HepG2 (cell line): Measurements from ENCODE around the gene SRCAP. TPM values are rescaled to one million over a fixed set of nuclear protein-coding genes. Genes with fewer than 3 reads are reported as not detected.

ENCODE experiments used
- ATAC-seq: fragments of 200-7000 bp; cut with Tn5 transposase; 3 replicates; pipeline ENCODE4 v1.9.1; 2020; ENCODE audit warnings: mild to moderate bottlenecking, moderate library complexity
- BruUV-seq: library from RNA; stranded (reverse); fragments of 400-500 nt; replicated peaks from 2 replicates; lab custom pipeline; 2021; lab: Mats Ljungman, UMichigan
- CTCF ChIA-PET: fragments of 300-600 bp; formaldehyde crosslinking; extraction: SDS; loops from one replicate; lab custom pipeline; 2021; ENCODE audit warnings: low total read pairs, inconsistent platforms, low intra/inter-chr PET ratio; lab: Yijun Ruan, JAX
- POLR2A ChIA-PET: fragments of 350-600 bp; sonication (Branson Sonifier 250); formaldehyde crosslinking; loops from one replicate; lab custom pipeline; 2020; ENCODE audit warnings: antibody characterized with exemption, inconsistent platforms; lab: Yijun Ruan, JAX
- DNase-seq: peaks from one replicate; pipeline ENCODE4 v3.0.0-alpha.2; 2015; ENCODE audit warnings: low spot score
- FAIRE-seq: peaks from 3 replicates; lab custom pipeline; 2011; peaks lifted over from hg19 to GRCh38; lab: Jason Lieb, UNC
- H2AFZ ChIP-seq: one replicate; pipeline ENCODE4 v1.6.1; 2011; ENCODE audit warnings: low read length, inconsistent platforms
- H3K27ac ChIP-seq: fragments of 300-600 bp; 3 replicates; pipeline ENCODE4 v1.8.0; 2011; ENCODE audit warnings: mixed run types, mild to moderate bottlenecking, mixed read lengths, low read length, inconsistent platforms; ENCODE audit not compliant: insufficient read depth; ENCODE audit errors: extremely low read length
- H3K27me3 ChIP-seq, 2 experiments: fragments of 200-600 bp in 1 of 2; 2 replicates in 1 of 2; 3 replicates in 1 of 2; pipeline versions ENCODE4 v1.6.0 to v1.8.0; 2011; ENCODE audit warnings: low read length in 2 of 2, mild to moderate bottlenecking in 2 of 2, moderate library complexity in 2 of 2, inconsistent platforms in 1 of 2; ENCODE audit not compliant: insufficient read depth in 2 of 2, control insufficient read depth in 1 of 2
- H3K36me3 ChIP-seq, 2 experiments: fragments of 200-600 bp in 1 of 2; replicated peaks in 1 of 2; 2 replicates in 1 of 2; 3 replicates in 1 of 2; pipeline versions ENCODE4 v1.5.1 to v1.8.0; 2011; ENCODE audit warnings: low read length in 2 of 2, inconsistent platforms in 1 of 2; ENCODE audit not compliant: insufficient read depth in 2 of 2, control insufficient read depth in 1 of 2
- H3K4me1 ChIP-seq: 2 replicates; pipeline ENCODE4 v1.5.1; 2012; ENCODE audit warnings: low read length, inconsistent platforms; ENCODE audit not compliant: insufficient read depth
- H3K4me2 ChIP-seq: 2 replicates; pipeline ENCODE4 v1.6.0; 2011; ENCODE audit warnings: low read depth, low read length, inconsistent platforms
- H3K4me3 ChIP-seq, 3 experiments: fragments of 200-600 bp in 1 of 3; sonication (generic), shearing (Covaris generic) in 1 of 3; replicated peaks in 1 of 3; 2 replicates each; pipeline ENCODE4 v1.5.1; 2011 to 2016; ENCODE audit warnings: low read length in 3 of 3, inconsistent platforms in 2 of 3, low read depth in 2 of 3, mild to moderate bottlenecking in 2 of 3, control low read depth in 1 of 3, mixed read lengths in 1 of 3; ENCODE audit not compliant: insufficient read depth in 1 of 3
- H3K79me2 ChIP-seq: one replicate; pipeline ENCODE4 v1.6.1; 2011; ENCODE audit warnings: low read length, inconsistent platforms; ENCODE audit not compliant: insufficient read depth
- H3K9ac ChIP-seq: 2 replicates; pipeline ENCODE4 v1.6.0; 2011; ENCODE audit warnings: mild to moderate bottlenecking, low read depth, low read length, inconsistent platforms; ENCODE audit not compliant: insufficient read depth
- H3K9me3 ChIP-seq: 2 replicates; pipeline ENCODE4 v1.5.1; 2012; ENCODE audit warnings: mild to moderate bottlenecking, low read length
- H4K20me1 ChIP-seq: 2 replicates; pipeline ENCODE4 v1.6.0; 2011; ENCODE audit warnings: inconsistent platforms, mild to moderate bottlenecking, low read length, moderate library complexity; ENCODE audit not compliant: insufficient read depth
- SIN3B ChIP-seq: fragments of 150-350 bp; IDR thresholded peaks from 2 replicates; pipeline ENCODE4 v1.6.1; 2014; ENCODE audit warnings: low read length
- SNRNP70 ChIP-seq: fragments of 200-400 bp; formaldehyde crosslinking; IDR thresholded peaks from 2 replicates; pipeline ENCODE4 v1.6.1; 2017; ENCODE audit warnings: mild to moderate bottlenecking, low read depth, low read length, moderate library complexity
- SP4 ChIP-seq: sonication (generic); formaldehyde crosslinking; IDR thresholded peaks from 2 replicates; pipeline ENCODE4 v1.8.1; 2023; ENCODE audit warnings: mild to moderate bottlenecking, missing genetic modification reagents
- ZNF253 ChIP-seq: sonication (generic); formaldehyde crosslinking; IDR thresholded peaks from 2 replicates; pipeline ENCODE4 v1.8.0; 2022; ENCODE audit warnings: mild to moderate bottlenecking, missing genetic modification reagents, borderline replicate concordance
- ZNF260 ChIP-seq: sonication (generic); formaldehyde crosslinking; IDR thresholded peaks from 2 replicates; pipeline ENCODE4 v1.4.0; 2020; ENCODE audit warnings: missing genetic modification reagents, low read depth, mild to moderate bottlenecking, borderline replicate concordance
- WGBS: methylation state at CpG from one replicate; pipeline ENCODE4 v1.1.6; 2017; ENCODE audit warnings: low lambda C conversion rate; 5-methylcytosine and 5-hydroxymethylcytosine counted together
- in situ Hi-C: cut with HindIII; loops from 2 replicates; pipeline ENCODE4 v1.10.0; 2017; ENCODE audit warnings: low pct_unique_long_range_greater_than_20kb; ENCODE audit not compliant: extremely low pct_ligation_motif_present
- intact Hi-C: fragments of 100-400 bp; cut with micrococcal nuclease; formaldehyde crosslinking; loops from one replicate; pipeline ENCODE4 v1.10.0; 2022; ENCODE audit not compliant: unreplicated experiment
- polyA plus RNA-seq, 8 experiments: library from polyadenylated mRNA; depleted of rRNA in 3 of 8; stranded (reverse) in 7 of 8; unstranded in 1 of 8; fragments of >200 nt; fragmentation: Illumina TruSeq in 4 of 8; extraction: Trizol in 4 of 8; gene quantifications; 2 replicates each; pipeline versions ENCODE4 v1.2.1 to v1.2.3, GENCODE V29; 2011 to 2016; ENCODE audit warnings: low read depth in 4 of 8, missing spikeins in 1 of 8, mixed read lengths in 1 of 8; ENCODE audit not compliant: insufficient read depth in 1 of 8
- total RNA-seq, 5 experiments: library from RNA; depleted of rRNA; stranded (reverse); fragments of >200 nt; fragmentation: Illumina TruSeq; extraction: Trizol; gene quantifications; 2 replicates each; pipeline ENCODE4 v1.2.3, GENCODE V29; 2016; ENCODE audit warnings: low read depth in 1 of 5
- TF ChIP-seq, protein P1 (sequence below): sonication (generic); formaldehyde crosslinking; IDR thresholded peaks from 2 replicates; pipeline ENCODE4 v1.9.0; 2021; ENCODE audit warnings: missing genetic modification reagents, borderline replicate concordance
- TF ChIP-seq, protein P2 (sequence below): sonication (generic); formaldehyde crosslinking; IDR thresholded peaks from 2 replicates; pipeline ENCODE4 v1.5.0; 2020; ENCODE audit warnings: missing genetic modification reagents
- TF ChIP-seq, protein P3 (sequence below): IDR thresholded peaks from 2 replicates; pipeline ENCODE4 v1.6.1; 2016; ENCODE audit warnings: missing biosample characterization, missing genetic modification reagents, low read depth
- TF ChIP-seq, protein P4 (sequence below): sonication (generic); formaldehyde crosslinking; IDR thresholded peaks from 2 replicates; pipeline ENCODE4 v1.4.0; 2020; ENCODE audit warnings: missing genetic modification reagents
- TF ChIP-seq, protein P5 (sequence below): sonication (generic); formaldehyde crosslinking; IDR thresholded peaks from 2 replicates; pipeline ENCODE4 v1.5.0; 2020; ENCODE audit warnings: missing genetic modification reagents
- TF ChIP-seq, protein P6 (sequence below): sonication (generic); formaldehyde crosslinking; IDR thresholded peaks from 2 replicates; pipeline ENCODE4 v1.4.0; 2020; ENCODE audit warnings: low read depth, mild to moderate bottlenecking, missing genetic modification reagents
- TF ChIP-seq, protein P7 (sequence below): sonication (generic); formaldehyde crosslinking; IDR thresholded peaks from 2 replicates; pipeline ENCODE4 v1.8.1; 2023; ENCODE audit warnings: missing genetic modification reagents, inconsistent platforms, borderline replicate concordance

SRCAP gene
- total and polyA plus RNA-seq, 2 of the 13 experiments (the other 11 are each of a cell fraction or from before 2014, with no cell fraction given): 4.9 to 9.0 TPM

DNA sequence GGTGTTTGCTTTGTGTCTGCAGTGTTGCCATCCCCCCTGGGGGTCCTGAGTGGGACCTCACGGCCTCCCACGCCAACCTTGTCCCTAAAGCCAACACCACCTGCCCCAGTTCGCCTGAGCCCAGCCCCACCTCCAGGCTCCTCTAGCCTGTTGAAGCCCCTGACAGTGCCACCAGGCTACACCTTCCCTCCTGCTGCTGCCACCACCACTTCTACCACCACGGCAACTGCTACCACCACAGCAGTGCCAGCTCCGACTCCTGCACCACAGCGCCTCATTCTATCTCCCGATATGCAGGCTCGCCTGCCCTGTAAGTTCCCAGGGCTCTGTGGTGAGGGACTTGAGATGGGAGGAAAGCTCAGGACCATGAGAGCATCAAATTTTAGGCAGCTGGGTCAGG lies 22.2 kb downstream of the SRCAP start:
- no TSS peak for BruUV-seq
- H4K20me1 ChIP-seq: no peaks in the 10 kb centered on the region; the same call in 1 of the 2 replicates
- CTCF ChIA-PET: no interaction called here
- DNase-seq (no peak), ATAC-seq (no peak), FAIRE-seq (no peak)
- POLR2A ChIA-PET: interaction anchor here (0.9 kb wide), 1 partner anchor 26 kb away, joined by 4 read pairs; no protein-coding TSS in a partner anchor
- 98% methylated on average over 6 of the region's 8 CpGs for WGBS
- in situ Hi-C loops (no loop called here), intact Hi-C loops (no loop called here)
- no peaks in the 10 kb centered on the region for H3K27me3 ChIP-seq
- H3K4me1 ChIP-seq: peaks cover 8% of the 10 kb centered on the region
- no peak overlapping the region for H3K9ac ChIP-seq
- H3K9me3 ChIP-seq: no peaks in the 10 kb centered on the region
- no peak overlapping the region for H3K4me2 ChIP-seq
- peaks cover 68 to 94% of the 10 kb centered on the region in 2 experiments for H3K36me3 ChIP-seq
- no peak overlapping the region for H3K4me3 ChIP-seq
- no peak overlapping the region for H2AFZ ChIP-seq
- no peak overlapping the region for H3K27ac ChIP-seq
- TF ChIP-seq SNRNP70 (no peak), ZNF253 (CRISPR knock-in tag) (no peak), SP4 (CRISPR knock-in tag) (no peak), SIN3B (no peak), ZNF260 (no peak)
- TF ChIP-seq, protein P1, sequence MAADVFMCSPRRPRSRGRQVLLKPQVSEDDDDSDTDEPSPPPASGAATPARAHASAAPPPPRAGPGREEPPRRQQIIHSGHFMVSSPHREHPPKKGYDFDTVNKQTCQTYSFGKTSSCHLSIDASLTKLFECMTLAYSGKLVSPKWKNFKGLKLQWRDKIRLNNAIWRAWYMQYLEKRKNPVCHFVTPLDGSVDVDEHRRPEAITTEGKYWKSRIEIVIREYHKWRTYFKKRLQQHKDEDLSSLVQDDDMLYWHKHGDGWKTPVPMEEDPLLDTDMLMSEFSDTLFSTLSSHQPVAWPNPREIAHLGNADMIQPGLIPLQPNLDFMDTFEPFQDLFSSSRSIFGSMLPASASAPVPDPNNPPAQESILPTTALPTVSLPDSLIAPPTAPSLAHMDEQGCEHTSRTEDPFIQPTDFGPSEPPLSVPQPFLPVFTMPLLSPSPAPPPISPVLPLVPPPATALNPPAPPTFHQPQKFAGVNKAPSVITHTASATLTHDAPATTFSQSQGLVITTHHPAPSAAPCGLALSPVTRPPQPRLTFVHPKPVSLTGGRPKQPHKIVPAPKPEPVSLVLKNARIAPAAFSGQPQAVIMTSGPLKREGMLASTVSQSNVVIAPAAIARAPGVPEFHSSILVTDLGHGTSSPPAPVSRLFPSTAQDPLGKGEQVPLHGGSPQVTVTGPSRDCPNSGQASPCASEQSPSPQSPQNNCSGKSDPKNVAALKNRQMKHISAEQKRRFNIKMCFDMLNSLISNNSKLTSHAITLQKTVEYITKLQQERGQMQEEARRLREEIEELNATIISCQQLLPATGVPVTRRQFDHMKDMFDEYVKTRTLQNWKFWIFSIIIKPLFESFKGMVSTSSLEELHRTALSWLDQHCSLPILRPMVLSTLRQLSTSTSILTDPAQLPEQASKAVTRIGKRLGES (CRISPR knock-in tag): no peak
- TF ChIP-seq, protein P2, sequence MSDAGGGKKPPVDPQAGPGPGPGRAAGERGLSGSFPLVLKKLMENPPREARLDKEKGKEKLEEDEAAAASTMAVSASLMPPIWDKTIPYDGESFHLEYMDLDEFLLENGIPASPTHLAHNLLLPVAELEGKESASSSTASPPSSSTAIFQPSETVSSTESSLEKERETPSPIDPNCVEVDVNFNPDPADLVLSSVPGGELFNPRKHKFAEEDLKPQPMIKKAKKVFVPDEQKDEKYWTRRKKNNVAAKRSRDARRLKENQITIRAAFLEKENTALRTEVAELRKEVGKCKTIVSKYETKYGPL (CRISPR knock-in tag): no peak
- TF ChIP-seq, protein P3, sequence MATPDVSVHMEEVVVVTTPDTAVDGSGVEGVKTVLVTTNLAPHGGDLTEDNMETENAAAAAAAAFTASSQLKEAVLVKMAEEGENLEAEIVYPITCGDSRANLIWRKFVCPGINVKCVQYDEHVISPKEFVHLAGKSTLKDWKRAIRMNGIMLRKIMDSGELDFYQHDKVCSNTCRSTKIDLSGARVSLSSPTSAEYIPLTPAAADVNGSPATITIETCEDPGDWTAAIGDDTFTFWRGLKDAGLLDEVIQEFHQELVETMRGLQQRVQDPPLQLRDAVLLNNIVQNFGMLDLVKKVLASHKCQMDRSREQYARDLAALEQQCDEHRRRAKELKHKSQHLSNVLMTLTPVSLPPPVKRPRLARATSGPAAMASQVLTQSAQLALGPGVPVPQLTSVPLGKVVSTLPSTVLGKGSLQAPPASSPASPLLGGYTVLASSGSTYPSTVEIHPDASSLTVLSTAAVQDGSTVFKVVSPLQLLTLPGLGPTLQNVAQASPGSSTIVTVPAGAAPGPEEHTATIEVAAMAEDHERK: no peak
- TF ChIP-seq, protein P4, sequence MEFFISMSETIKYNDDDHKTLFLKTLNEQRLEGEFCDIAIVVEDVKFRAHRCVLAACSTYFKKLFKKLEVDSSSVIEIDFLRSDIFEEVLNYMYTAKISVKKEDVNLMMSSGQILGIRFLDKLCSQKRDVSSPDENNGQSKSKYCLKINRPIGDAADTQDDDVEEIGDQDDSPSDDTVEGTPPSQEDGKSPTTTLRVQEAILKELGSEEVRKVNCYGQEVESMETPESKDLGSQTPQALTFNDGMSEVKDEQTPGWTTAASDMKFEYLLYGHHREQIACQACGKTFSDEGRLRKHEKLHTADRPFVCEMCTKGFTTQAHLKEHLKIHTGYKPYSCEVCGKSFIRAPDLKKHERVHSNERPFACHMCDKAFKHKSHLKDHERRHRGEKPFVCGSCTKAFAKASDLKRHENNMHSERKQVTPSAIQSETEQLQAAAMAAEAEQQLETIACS (CRISPR knock-in tag): no peak
- TF ChIP-seq, protein P5, sequence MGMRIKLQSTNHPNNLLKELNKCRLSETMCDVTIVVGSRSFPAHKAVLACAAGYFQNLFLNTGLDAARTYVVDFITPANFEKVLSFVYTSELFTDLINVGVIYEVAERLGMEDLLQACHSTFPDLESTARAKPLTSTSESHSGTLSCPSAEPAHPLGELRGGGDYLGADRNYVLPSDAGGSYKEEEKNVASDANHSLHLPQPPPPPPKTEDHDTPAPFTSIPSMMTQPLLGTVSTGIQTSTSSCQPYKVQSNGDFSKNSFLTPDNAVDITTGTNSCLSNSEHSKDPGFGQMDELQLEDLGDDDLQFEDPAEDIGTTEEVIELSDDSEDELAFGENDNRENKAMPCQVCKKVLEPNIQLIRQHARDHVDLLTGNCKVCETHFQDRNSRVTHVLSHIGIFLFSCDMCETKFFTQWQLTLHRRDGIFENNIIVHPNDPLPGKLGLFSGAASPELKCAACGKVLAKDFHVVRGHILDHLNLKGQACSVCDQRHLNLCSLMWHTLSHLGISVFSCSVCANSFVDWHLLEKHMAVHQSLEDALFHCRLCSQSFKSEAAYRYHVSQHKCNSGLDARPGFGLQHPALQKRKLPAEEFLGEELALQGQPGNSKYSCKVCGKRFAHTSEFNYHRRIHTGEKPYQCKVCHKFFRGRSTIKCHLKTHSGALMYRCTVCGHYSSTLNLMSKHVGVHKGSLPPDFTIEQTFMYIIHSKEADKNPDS (CRISPR knock-in tag): no peak
- TF ChIP-seq, protein P6, sequence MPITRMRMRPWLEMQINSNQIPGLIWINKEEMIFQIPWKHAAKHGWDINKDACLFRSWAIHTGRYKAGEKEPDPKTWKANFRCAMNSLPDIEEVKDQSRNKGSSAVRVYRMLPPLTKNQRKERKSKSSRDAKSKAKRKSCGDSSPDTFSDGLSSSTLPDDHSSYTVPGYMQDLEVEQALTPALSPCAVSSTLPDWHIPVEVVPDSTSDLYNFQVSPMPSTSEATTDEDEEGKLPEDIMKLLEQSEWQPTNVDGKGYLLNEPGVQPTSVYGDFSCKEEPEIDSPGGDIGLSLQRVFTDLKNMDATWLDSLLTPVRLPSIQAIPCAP (CRISPR knock-in tag): no peak
- TF ChIP-seq, protein P7, sequence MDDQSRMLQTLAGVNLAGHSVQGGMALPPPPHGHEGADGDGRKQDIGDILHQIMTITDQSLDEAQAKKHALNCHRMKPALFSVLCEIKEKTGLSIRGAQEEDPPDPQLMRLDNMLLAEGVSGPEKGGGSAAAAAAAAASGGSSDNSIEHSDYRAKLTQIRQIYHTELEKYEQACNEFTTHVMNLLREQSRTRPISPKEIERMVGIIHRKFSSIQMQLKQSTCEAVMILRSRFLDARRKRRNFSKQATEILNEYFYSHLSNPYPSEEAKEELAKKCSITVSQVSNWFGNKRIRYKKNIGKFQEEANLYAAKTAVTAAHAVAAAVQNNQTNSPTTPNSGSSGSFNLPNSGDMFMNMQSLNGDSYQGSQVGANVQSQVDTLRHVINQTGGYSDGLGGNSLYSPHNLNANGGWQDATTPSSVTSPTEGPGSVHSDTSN (CRISPR knock-in tag): no peak
- TF ChIP-seq, all 625 proteins: peak for 0
- H3K79me2 ChIP-seq: peaks cover 2% of the 10 kb centered on the region
